ENCODE measurements around the gene TPST1.

- no peak for TF ChIP-seq CTCF (conservative IDR thresholded peaks at IDR 0.05)
- no peak for TF ChIP-seq EZH2 (IDR thresholded peaks at IDR 0.05; ENCODE audit: low read depth)
Observed at GRCh38 chr7:66344166-66344565, 139.0 kb downstream of the TPST1 start.

Measured in PC-9 (cell line).